ENCODE results near the gene PDGFC.
"Not testable (repeated sequence)": the region's sequence is repeated elsewhere in the genome, so short reads cannot be mapped to it uniquely, and the experiment has no call there.

The PDGFC gene

DNA sequence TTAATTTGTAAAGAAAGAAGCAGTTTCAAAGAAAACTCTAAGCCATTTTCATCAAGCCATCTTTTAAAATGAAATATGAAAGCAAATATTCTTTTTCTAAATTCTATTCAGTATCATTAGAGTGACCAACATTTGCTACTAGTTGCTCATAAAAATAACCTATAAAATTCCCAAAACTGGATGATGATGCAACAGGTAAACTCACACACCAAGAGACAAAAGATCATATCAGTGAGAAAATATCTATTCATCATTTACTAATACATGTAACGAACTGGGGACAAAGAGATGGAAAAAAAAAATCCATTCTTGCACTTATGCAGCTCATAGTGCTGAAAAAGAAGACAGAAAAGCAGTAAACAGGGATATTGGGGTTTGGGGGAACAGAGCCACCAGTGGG is 48.1 kb downstream of the PDGFC start:
- no peak for DNase-seq (ENCODE audit: extremely low spot score, insufficient read length, low read depth)
- no peak for FAIRE-seq

GRCh38 chr4:156915221-156915620 is 56.4 kb downstream of the PDGFC start:
- DNase-seq (ENCODE audit: extremely low spot score, insufficient read length, low read depth), result no peak
- no peak for FAIRE-seq

GRCh38 chr4:156913234-156913633 is 58.4 kb downstream of the PDGFC start:
- no peak for DNase-seq (ENCODE audit: extremely low spot score, insufficient read length, low read depth)
- FAIRE-seq, result no peak

DNA sequence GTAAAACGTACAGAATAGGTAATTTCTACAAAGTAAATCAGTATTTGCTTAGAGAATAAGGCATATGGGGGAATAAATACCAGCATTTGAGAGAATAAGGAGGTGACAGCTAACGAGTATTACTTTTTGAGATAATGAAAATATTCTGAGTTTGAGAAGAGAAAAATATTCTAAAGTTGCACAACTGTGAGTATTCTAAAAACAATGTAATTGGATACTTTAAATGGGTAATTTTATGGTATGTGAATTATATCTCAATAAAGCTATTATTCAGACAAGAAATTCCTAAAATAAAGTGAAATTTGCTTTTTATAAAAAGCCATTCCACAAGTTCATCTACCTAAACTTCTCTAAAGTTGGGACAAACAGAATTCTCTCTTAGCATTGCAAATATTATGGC is 62.6 kb downstream of the PDGFC start:
- DNase-seq (ENCODE audit: extremely low spot score, insufficient read length, low read depth) (no peak), FAIRE-seq (no peak)

DNA sequence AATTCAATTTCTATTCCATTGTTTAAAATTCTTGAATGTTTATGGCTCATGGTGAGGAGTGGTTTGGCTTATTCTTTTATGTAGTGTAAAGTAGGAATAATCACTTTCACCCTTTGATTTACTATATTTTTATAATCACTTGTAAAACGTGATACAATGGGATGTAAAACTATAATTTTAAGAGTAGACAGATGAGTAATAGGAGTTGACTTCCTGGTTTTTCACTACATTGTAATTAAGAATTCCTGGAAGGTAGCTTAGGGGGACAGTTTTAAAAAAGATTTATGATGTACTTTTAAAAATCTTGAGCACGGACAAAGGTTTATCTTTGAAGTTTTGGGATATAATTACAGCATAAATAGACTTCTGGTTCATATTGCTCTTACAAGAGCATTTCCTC is 65.3 kb downstream of the PDGFC start:
- FAIRE-seq (no peak), DNase-seq (ENCODE audit: extremely low spot score, insufficient read length, low read depth) (no peak)

GRCh38 chr4:156901871-156902270 is 69.7 kb downstream of the PDGFC start:
- no peak for FAIRE-seq
- DNase-seq (ENCODE audit: extremely low spot score, insufficient read length, low read depth), result no peak

GRCh38 chr4:156898373-156899117 is 73.1 kb downstream of the PDGFC start:
- no peak for FAIRE-seq

DNA sequence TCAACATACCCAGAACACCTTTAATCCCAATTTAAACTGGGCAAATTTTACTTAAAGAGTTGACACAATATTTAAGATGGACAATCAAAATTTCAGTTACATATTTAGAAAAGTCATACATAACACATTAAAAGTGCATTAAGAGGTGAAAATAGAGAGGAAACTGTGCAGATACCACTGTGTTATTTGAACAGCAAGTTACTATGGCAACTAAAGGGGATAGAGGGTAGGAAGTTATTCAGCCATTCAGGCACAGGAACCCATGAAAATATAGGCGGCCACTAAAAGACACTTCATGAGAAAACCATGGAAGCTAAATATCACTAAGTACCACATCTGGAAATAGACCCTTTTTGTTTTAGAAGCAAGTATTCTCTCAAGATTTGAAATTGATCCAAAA is 75.1 kb downstream of the PDGFC start:
- no peak for FAIRE-seq
- DNase-seq (ENCODE audit: extremely low spot score, insufficient read length, low read depth), result no peak

More at GRCh38 chr4:156898373-156899117, 73.1 kb downstream of the PDGFC start:
- DNase-seq (ENCODE audit: extremely low spot score, insufficient read length, low read depth), result no peak

DNA sequence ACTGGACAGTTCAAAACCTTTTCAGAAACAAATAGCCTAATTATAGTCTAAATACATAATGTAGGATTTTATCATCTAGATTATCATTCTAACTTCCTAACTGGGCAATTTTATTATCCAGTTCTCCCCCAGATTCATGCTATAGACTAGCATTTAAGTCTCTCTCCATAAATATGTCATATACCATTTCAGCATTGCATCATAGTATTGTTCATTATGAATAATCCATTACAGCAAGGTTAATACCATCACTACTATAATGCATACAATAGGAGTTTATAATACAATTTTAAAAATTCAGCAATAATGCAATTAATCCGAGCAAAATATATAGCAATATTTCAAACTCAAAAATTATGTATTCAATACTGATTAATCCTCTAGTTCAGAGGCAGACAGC is 77.4 kb downstream of the PDGFC start:
- DNase-seq (ENCODE audit: extremely low spot score, insufficient read length, low read depth), result no peak
- FAIRE-seq, result no peak

GRCh38 chr4:156892805-156893204 is 78.8 kb downstream of the PDGFC start:
- DNase-seq (ENCODE audit: extremely low spot score, insufficient read length, low read depth) (no peak), FAIRE-seq (no peak)

- FAIRE-seq (no peak), DNase-seq (ENCODE audit: extremely low spot score, insufficient read length, low read depth) (no peak)
Measured at GRCh38 chr4:156889616-156890594, 81.7 kb downstream of the PDGFC start.

- DNase-seq (ENCODE audit: extremely low spot score, insufficient read length, low read depth), result no peak
- no peak for FAIRE-seq
Measured at GRCh38 chr4:156888762-156889161, 82.8 kb downstream of the PDGFC start.

DNA sequence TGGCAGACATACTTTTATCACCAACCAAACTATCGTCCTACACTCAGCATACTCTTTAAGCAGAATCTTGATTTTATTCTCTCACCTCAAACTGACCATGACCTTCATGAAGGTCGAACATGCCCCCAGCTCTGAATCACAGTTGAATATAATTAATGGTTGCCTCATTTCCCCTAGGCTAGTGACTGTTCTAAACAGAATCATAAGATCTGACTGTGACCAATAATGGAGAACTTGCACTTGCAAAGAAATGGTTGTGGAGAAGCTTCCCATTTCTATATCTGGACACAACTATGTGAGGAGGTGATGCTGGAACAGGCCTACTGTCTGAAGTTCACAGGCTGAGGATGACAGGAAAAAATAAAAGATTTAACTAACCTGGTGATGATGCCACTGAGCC is 85.1 kb downstream of the PDGFC start:
- FAIRE-seq (no peak), DNase-seq (ENCODE audit: extremely low spot score, insufficient read length, low read depth) (no peak)

- no peak for DNase-seq (ENCODE audit: extremely low spot score, insufficient read length, low read depth)
- FAIRE-seq, result no peak
Measured at GRCh38 chr4:156885374-156885773, 86.2 kb downstream of the PDGFC start.

GRCh38 chr4:156884183-156884582 is 87.4 kb downstream of the PDGFC start:
- FAIRE-seq (no peak), DNase-seq (ENCODE audit: extremely low spot score, insufficient read length, low read depth) (no peak)

- DNase-seq (ENCODE audit: extremely low spot score, insufficient read length, low read depth), result no peak
- FAIRE-seq, result no peak
Measured at GRCh38 chr4:156875704-156876103, 95.9 kb downstream of the PDGFC start.

DNA sequence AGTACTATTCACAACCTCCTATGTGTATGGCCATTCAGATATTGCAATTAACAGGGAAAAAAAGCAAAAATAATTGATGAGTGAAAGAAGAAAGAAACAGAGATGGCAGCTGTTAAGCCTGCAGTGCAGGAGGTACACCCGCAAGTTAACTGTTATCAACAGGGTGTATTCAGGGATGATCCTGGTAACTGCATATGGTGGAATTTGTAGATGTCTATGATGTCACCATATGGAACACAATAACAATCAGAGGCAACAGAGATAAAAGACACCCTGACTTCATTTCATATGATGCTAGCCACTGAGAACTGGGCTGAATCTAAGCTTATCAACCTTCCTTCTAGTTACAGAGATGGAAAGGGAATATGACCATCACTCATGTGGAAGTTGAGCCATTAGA is 96.5 kb downstream of the PDGFC start:
- no peak for DNase-seq (ENCODE audit: extremely low spot score, insufficient read length, low read depth)
- FAIRE-seq, result no peak

GRCh38 chr4:156873799-156874198 is 97.8 kb downstream of the PDGFC start:
- FAIRE-seq, result no peak
- no peak for DNase-seq (ENCODE audit: extremely low spot score, insufficient read length, low read depth)

DNA sequence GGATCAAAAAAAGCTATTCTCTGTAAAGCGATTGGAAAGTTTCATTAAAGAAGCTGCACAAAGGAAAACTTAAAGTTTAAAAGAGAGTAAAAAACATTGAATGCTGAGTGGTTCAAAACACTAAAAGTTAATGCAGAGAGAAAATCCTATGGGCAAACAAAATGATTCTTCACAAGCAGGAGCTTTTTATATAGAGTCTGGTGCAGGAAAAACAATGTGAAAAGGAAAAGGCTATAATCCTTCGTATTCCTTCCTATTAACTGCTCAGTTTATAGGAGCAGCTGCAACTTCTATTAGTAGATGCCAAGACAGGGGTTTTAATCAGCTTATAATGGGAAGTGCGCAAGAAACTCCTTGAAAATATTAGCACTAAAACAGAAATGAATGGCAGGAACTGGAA is 100.7 kb downstream of the PDGFC start:
- FAIRE-seq, result no peak
- DNase-seq (ENCODE audit: extremely low spot score, insufficient read length, low read depth), result no peak

GRCh38 chr4:156870131-156870530 is 101.5 kb downstream of the PDGFC start:
- DNase-seq (ENCODE audit: extremely low spot score, insufficient read length, low read depth) (no peak), FAIRE-seq (no peak)

- not testable (repeated sequence) for DNase-seq (ENCODE audit: extremely low spot score, insufficient read length, low read depth); FAIRE-seq
Measured at GRCh38 chr4:156866088-156866487, 105.5 kb downstream of the PDGFC start.
